HG02938 (cell line): ENCODE measurements around the gene PPOX.

Experiments
- ATAC-seq: cut with Tn5 transposase; IDR thresholded peaks from one replicate; pipeline ENCODE4 v1.9.1; 2021; ENCODE audit warnings: mild to moderate bottlenecking, moderate library complexity; ENCODE audit not compliant: unreplicated experiment

Gene PPOX

GRCh38 chr1:161153176-161153575 lies 13.1 kb upstream of the PPOX start:
- no peak for ATAC-seq

GRCh38 chr1:161153682-161154337 lies 12.4 kb upstream of the PPOX start, which contains the start of gene UFC1:
Gene UFC1, plus strand, starts transcription at chr1:161153978. Its CDS starts 20 bp downstream, at chr1:161153998.
- peak; percentile 85 for ATAC-seq

GRCh38 chr1:161157867-161158266 lies 8.4 kb upstream of the PPOX start:
- no peak for ATAC-seq

- ATAC-seq: no peak
Measured at GRCh38 chr1:161158316-161159010, 7.8 kb upstream of the PPOX start.

GRCh38 chr1:161159087-161159912 lies 6.9 kb upstream of the PPOX start, which contains the start of gene USP21:
Gene USP21, plus strand, starts transcription at chr1:161159500. Its CDS starts 1,141 bp downstream, at chr1:161160641.
- ATAC-seq: peak; percentile 67

GRCh38 chr1:161159913-161160243 lies 6.3 kb upstream of the PPOX start:
- ATAC-seq: no peak

- no peak for ATAC-seq
Measured at GRCh38 chr1:161160671-161161145, 5.5 kb upstream of the PPOX start.

GRCh38 chr1:161161652-161162051 lies 4.6 kb upstream of the PPOX start:
- no peak for ATAC-seq

- ATAC-seq: no peak
Measured at GRCh38 chr1:161162052-161162451, 4.2 kb upstream of the PPOX start.

- ATAC-seq: no peak
Measured at GRCh38 chr1:161162806-161163205, 3.4 kb upstream of the PPOX start.

- ATAC-seq: no peak
Measured at GRCh38 chr1:161163793-161164192, 2.4 kb upstream of the PPOX start.

GRCh38 chr1:161164901-161165610 lies 1.2 kb upstream of the PPOX start:
- no peak for ATAC-seq

GRCh38 chr1:161166669-161167548 lies 683 bp downstream of the PPOX start:
- ATAC-seq: no peak

- ATAC-seq: no peak
Measured at GRCh38 chr1:161168906-161169305, 2.7 kb downstream of the PPOX start.

- ATAC-seq: no peak
Measured at GRCh38 chr1:161171191-161171590, 5.0 kb downstream of the PPOX start.

GRCh38 chr1:161171696-161172095 lies 5.5 kb downstream of the PPOX start:
- no peak for ATAC-seq

GRCh38 chr1:161172349-161172748 lies 6.1 kb downstream of the PPOX start:
- no peak for ATAC-seq

GRCh38 chr1:161172776-161173376 lies 6.7 kb downstream of the PPOX start:
- ATAC-seq: no peak

- no peak for ATAC-seq
Measured at GRCh38 chr1:161173711-161174110, 7.5 kb downstream of the PPOX start.

GRCh38 chr1:161174911-161175310 lies 8.7 kb downstream of the PPOX start:
- no peak for ATAC-seq
